Left forelimb (tissue), 1 donor: ENCODE measurements around the gene TMEM107.

Source experiments
- DNase-seq: peaks from one replicate; pipeline ENCODE4 v3.0.0-alpha.2; 2018; ENCODE audit warnings: low spot score

TMEM107 gene

GRCh38 chr17:8162233-8162996 is 13.8 kb downstream of the TMEM107 start, which contains the start of gene VAMP2:
VAMP2 (minus strand) TSS chr17:8162948; CDS start chr17:8162879, 69 bp downstream.
- peak; percentile 90 for DNase-seq

- no peak for DNase-seq
Observed at GRCh38 chr17:8161289-8162232, 14.6 kb downstream of the TMEM107 start.

- DNase-seq = no peak
Observed at GRCh38 chr17:8160741-8161221, 15.4 kb downstream of the TMEM107 start.

GRCh38 chr17:8160224-8160577 is 16.0 kb downstream of the TMEM107 start:
- DNase-seq = no peak

- DNase-seq = no peak
Observed at GRCh38 chr17:8159459-8160223, 16.5 kb downstream of the TMEM107 start.

GRCh38 chr17:8159032-8159400 is 17.2 kb downstream of the TMEM107 start:
- no peak for DNase-seq

GRCh38 chr17:8158267-8159031 is 17.7 kb downstream of the TMEM107 start:
- DNase-seq = peak; percentile 87

GRCh38 chr17:8156246-8156992 is 19.8 kb downstream of the TMEM107 start:
- peak; percentile 100 for DNase-seq

- DNase-seq = no peak
Observed at GRCh38 chr17:8155996-8156245, 20.3 kb downstream of the TMEM107 start.

- DNase-seq = no peak
Observed at GRCh38 chr17:8155231-8155995, 20.8 kb downstream of the TMEM107 start.

GRCh38 chr17:8154608-8155155 is 21.5 kb downstream of the TMEM107 start:
- DNase-seq = no peak

GRCh38 chr17:8153957-8154607 is 22.1 kb downstream of the TMEM107 start:
- peak; percentile 100 for DNase-seq

- DNase-seq = peak; percentile 88
Observed at GRCh38 chr17:8153525-8153956, 22.6 kb downstream of the TMEM107 start.

- no peak for DNase-seq
Observed at GRCh38 chr17:8153031-8153451, 23.1 kb downstream of the TMEM107 start.

GRCh38 chr17:8152112-8152775 is 23.9 kb downstream of the TMEM107 start, which contains the start of gene PER1:
PER1 (minus strand) TSS chr17:8152404; CDS start chr17:8150706, 1,698 bp downstream.
- peak; percentile 93 for DNase-seq

GRCh38 chr17:8151641-8152111 is 24.5 kb downstream of the TMEM107 start:
- peak; percentile 91 for DNase-seq

GRCh38 chr17:8151120-8151640 is 25.0 kb downstream of the TMEM107 start:
- DNase-seq = peak; percentile 96
